MM.1S (cell line): ENCODE measurements around the gene NLE1.

Source experiments
- EZH2 ChIP-seq: fragments of 300-600 bp; sonication (generic); optimal IDR thresholded peaks from 2 replicates; pipeline ENCODE3; 2017; ENCODE audit warnings: low read depth, mild to moderate bottlenecking, antibody characterized with exemption, low read length, mixed read lengths
- EZH2phosphoT487 ChIP-seq: fragments of 300-600 bp; sonication (generic); IDR thresholded peaks from 2 replicates; pipeline ENCODE4 v1.6.1; 2018; ENCODE audit warnings: antibody characterized with exemption, low read length
- TF ChIP-seq, protein P1 (sequence below): fragments of 300-600 bp; sonication (generic); IDR thresholded peaks from 2 replicates; pipeline ENCODE4 v1.5.1; 2016; ENCODE audit warnings: antibody characterized with exemption, low read length, mixed read lengths

DNA sequence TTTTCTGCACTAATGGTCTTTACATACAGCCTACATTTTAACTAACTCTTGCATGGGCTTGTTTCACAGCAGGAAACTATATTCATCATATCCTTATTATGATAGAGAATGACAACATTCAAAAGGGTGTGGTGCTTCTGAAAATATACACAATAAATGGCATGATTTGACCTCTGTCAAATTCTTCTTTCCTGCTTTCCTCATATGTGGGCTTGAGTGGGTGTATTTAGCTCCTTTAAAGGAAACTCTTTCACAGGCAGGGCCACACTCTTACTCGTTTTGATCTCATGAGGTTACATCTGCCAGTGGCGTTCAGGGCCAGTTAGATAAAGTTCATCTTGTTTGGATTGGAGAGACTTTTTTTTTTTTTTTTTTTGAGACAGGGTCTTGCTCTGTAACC, 46.0 kb upstream of the NLE1 start:
- TF ChIP-seq, protein P1, sequence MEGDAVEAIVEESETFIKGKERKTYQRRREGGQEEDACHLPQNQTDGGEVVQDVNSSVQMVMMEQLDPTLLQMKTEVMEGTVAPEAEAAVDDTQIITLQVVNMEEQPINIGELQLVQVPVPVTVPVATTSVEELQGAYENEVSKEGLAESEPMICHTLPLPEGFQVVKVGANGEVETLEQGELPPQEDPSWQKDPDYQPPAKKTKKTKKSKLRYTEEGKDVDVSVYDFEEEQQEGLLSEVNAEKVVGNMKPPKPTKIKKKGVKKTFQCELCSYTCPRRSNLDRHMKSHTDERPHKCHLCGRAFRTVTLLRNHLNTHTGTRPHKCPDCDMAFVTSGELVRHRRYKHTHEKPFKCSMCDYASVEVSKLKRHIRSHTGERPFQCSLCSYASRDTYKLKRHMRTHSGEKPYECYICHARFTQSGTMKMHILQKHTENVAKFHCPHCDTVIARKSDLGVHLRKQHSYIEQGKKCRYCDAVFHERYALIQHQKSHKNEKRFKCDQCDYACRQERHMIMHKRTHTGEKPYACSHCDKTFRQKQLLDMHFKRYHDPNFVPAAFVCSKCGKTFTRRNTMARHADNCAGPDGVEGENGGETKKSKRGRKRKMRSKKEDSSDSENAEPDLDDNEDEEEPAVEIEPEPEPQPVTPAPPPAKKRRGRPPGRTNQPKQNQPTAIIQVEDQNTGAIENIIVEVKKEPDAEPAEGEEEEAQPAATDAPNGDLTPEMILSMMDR: no peak
- TF ChIP-seq EZH2phosphoT487 (no peak), EZH2 (no peak)
